NCI-H2107 treated with DMSO at 0.1 percent for 48 hours (cell line): Measurements from ENCODE around the gene SMIM36.
"Not testable (repeated sequence)": the region's sequence is repeated elsewhere in the genome, so short reads cannot be mapped to it uniquely, and the experiment has no call there.

Experiments
- DNase-seq: peaks from one replicate; lab custom pipeline; 2025; ENCODE audit not compliant: unreplicated experiment; lab: John Stamatoyannopoulos, UW

SMIM36 gene

DNA sequence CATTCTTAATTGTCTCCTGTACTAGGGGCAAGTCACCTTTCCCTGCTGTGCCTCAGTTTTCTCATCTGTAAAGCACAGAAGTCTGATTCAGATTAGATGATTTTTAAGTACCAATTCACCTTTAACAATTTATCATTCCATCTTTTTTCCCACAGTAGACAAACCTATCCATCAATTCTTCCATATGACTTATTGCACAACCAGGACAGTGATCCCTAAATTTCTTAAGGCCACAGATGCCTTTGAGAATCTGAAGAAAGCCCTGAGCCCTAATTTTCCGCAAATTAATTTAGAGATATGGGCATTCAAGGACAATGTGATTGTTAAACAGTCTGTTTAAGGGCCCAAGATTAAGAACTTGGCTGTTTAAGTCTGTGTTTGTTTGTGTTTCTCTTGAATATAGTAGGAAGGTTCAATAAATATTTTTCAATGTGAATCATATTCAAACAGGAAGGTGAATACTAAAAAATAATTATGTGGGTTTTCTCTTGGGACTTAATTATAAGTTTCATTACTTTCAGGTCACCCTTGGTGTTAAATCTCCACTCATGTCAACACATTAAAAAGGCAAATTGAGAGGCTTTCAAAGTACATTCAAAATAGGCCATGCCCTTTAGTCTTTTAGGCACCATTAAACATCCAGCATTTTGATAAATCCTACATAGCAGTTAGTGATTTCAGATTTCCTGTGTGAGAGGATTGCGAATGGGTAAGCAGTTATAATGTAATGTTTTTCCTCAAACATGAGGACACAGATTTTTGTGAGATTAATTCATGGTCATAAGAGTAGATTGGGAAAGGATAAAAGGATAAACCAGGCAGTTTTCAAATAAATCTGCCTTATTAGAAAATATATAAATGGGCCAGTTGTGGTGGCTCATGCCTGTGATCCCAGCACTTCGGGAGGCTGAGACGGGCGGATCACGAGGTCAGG, 54.7 kb downstream of the SMIM36 start:
- no peak for DNase-seq

DNA sequence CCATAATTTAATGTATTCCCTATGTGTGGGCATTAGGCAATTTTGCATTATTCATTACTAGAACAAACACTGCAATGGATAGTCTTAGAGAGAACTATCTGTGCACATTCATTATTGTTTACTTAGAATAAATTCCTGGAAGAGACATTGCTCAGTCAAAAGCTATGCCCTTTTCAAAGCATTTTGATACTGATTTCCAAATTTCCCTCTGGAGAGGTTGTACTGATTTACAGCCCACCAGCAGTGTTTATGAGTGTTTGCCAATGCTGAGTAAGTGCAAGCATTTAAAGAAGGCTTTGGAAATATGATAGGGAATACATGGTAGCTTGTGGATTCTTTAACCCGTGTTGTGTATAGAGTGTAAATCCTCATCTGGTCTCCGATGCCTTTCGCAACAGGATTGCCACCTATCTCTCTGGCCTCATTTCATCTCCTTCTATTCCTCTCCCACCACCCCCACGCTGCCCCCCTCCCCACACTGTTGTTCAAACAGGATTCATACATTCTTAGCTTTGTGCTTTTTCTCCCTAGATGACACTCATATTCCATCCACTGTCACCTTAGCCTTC, 56.3 kb downstream of the SMIM36 start:
- no peak for DNase-seq

DNA sequence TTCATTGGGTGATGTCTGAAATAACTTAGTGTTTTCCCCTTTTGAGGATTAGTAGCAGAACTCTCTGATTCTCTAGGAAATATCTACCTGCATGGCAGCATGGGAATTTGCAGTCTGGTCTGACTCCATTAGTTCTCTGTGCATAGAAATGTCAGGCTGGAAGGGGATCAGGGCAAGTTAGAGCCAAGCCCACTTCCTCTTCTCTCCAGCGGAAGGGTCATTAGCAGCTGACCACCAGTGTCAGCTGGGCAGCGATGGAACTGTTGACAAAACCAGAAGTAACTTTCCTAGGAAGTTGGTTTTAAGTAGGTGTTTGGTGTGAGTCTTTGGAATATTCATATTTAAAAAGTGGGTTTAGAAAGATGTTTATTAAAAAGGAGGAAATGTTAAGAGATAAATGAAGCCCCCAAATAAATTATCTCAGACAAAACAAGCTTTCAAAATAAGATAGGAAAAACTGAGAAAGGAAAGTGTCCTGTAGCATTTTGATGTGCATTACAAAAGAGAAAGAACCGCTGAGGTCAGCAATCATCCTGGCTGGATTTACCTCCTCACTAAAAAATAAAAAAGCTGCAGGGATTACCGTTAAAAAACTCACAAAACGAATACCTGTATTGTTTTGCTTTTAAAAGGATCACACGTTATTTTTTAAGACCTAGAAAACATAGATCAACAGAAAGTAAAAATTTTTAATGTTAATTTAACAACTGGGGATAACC, 57.3 kb downstream of the SMIM36 start:
- no peak for DNase-seq

GRCh38 chr17:55452139-55452790, 59.0 kb downstream of the SMIM36 start:
- no peak for DNase-seq

DNA sequence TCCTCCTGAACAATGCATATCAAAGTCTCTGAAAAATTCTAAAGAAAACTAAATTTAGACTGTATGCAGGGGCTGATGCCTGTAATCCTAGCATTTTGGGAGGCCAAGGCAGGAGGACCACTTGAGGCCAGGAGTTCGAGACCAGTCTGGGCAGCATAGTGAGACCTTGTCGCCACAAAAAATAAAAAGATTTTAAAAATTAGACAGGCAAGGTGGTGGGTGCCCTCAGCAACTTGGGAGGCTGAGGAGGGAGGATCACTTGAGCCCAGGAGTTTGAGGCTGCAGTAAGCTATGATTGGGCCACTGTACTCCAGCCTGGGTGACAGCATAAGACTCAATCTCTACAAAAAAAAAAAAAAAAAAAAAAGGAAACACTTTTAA, 59.5 kb downstream of the SMIM36 start:
- no peak for DNase-seq

DNA sequence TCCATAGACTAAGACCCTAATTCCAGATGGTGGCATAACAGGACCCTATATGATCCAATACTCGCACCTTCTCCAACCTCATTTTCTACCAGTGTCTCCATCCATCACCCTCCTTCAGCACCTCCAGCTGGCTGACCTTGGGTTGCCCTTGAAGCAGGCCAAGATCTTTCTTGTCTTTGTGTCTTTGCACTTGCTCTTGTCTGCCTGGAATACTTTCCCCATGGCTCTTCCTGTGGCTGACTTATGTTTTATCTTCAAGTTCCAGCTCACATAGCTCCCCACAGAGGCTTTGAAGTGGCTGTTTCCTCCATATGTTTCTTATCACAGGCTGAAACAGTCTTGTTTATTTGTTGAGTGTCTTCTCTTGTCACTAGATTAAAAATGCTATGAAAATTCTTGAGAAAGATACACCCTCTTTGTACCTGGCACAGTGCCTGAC, 60.0 kb downstream of the SMIM36 start:
- no peak for DNase-seq

- DNase-seq = no peak
Observed at GRCh38 chr17:55450232-55450825, 60.9 kb downstream of the SMIM36 start.

- no peak for DNase-seq
Observed at GRCh38 chr17:55448681-55449080, 62.6 kb downstream of the SMIM36 start.

DNA sequence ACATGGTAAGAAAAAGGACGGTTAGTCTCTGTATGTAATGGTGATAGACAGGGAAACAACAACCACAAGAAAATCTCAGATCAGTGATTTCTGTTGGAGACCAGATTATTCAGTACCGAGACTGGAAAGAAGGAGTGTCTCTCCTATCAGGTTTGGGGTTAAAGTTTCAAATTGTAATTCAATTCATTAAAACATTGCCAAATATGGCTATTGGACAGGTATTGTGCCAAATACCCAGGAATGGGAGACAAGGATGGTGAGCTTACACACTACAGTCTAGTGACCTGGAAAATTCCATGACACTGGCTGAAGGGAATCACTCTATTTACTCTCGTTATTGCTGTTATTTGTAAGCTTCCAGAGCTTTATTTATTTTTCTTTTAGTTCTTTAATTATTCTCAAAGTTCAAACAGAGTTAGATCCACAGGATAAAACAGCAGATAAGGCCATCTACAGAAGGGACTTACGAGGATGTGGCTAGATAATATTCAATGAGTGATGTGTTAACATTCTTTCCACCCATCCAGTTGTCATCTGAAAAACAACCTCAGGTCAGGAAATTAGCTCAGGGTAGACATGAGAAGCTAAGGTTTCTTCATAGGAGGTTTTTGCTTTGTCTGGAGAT, 64.6 kb downstream of the SMIM36 start:
- DNase-seq = no peak

- DNase-seq = not testable (repeated sequence)
Observed at GRCh38 chr17:55446004-55446403, 65.2 kb downstream of the SMIM36 start.

GRCh38 chr17:55444471-55445441, 66.5 kb downstream of the SMIM36 start:
- DNase-seq = no peak

DNA sequence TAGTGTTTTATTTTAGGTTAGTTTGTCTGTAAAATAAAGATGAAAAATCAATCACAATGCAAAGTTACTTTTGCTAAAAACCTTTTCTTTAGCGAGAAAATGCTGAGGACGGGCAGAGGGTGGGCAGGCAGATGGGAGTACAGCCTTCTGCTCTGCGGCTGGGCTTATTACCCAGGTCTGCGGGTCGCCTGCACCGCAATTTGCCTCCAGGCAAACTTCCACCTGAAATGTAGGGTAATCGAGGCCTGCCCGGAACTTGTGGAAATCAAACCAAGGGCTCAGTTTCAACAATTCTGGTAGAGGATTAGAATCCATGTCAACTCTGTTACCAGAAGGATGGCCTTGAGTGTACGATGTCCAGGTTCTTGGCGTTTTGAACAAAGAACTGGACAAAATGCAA, 67.3 kb downstream of the SMIM36 start:
- no peak for DNase-seq

DNA sequence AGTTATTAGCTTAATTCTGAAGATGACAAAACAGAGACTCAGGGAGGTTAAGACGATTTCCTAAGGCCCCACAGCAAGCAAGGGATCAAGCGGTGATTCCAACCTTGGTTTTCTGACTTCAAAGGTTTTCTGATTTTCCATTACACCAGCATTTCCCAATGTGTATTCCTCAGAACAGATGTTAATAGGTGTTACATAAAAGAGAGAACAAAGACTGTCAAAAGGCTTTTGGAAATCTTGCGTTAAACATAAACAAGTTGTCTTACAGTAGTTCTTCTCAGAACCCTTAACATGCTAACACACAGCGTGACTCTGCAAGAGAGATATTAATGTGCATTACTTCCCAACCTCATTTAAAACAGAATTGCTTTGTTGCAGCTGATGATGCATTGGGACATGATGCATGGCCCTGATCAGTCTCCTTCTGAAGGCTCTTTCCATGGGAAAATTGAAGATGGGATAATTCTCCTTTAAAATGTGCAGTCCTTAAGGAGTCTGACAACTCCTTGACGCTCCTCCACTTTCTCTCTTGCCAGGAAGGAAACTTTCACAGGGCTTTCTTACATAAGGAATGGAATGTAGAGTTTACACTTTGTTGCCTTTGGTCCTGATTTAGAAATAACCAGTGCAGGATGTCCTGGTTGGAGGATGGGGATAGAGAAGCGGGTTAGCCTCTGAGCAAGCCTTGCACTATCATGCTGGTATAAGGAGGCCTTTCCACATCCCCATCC, 68.1 kb downstream of the SMIM36 start:
- DNase-seq = no peak

DNA sequence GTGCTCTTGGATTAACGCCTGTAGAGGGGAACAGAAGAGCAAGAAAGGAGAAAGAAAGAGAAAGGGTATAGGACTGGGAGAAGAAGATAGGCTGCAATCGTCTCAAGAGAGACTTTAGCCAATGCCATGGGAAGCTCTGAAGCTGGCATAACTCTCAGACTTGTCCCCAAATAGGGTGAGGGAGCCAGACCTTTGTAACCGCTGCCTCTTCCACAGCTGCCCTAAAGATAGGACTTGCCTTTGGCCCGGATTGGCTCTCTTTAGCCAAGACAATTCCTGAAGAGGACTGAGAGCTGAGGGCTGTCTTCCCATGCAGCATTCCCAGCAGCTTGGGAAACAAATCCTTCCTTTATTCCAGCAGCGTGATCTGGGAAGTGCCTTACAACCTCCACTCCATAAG, 68.8 kb downstream of the SMIM36 start:
- no peak for DNase-seq

DNA sequence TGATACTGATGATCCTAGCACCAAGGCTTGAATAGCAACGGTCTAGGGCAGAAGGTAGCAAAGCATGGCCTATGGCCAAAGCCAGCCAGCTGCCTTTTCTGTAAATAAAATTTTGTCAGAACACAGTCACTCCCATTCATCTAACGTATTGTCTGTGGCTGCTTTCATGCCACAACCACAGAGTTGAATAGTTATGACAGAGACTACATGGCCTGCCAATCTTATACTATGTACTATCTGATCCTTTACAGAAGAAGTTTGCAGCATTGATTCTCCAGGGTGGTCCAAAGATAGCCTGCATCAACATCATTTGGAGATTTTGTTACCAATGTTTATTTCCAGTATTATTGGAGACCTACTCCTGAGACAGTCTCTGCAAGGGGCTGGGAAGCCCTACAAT, 69.7 kb downstream of the SMIM36 start:
- DNase-seq = no peak

DNA sequence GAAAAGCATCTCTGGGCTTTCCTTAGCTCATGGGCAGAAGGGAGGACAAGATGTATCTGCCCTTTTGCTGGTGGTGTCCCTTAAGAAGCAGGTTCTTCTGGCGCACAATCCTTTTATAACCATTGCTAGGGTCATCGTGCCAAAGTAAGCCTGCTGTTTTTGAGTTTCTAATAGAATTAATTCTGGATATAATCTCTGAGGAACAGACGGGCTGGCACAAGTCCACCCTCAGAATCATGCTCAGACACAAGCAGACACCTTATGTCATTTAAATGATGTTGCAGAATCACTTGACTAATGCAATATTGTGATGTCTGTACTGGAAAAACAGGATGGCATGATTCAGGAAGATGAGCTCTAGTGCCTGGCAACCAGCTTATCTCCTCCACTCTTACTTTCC, 70.9 kb downstream of the SMIM36 start:
- DNase-seq = no peak

DNA sequence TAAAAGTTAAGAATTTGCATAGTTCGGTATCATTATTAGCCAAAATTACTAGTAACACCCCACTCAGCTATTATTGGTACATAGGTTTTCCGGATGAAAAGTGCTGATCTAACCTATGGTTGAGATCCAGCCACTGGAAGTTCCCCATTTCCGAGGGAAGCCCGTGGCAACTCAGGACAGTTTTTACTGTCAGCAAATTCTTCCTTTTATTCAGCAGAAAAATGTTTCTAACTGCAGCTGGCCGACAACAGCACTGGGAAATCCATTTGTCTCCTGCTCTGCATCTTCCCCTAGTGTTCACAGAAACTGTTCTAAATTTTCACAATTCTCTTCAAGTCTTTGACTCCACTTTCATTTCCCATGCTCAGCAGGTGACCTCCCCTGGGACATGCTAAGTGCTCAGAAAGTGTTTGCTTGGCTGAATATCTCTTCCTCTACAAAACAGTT, 74.1 kb downstream of the SMIM36 start:
- peak; percentile 15 for DNase-seq
